Femur (tissue), 1 donor: ENCODE measurements around the gene ATG9A.
A peak's percentile ranks its signal among the peaks of the same experiment; 100 is the strongest.

Source experiments
- DNase-seq: peaks from one replicate; pipeline ENCODE4 v3.0.0-alpha.2; 2017

Gene ATG9A

GRCh38 chr2:219219784-219220532 lies 9.5 kb downstream of the ATG9A start:
- DNase-seq = no peak

DNA sequence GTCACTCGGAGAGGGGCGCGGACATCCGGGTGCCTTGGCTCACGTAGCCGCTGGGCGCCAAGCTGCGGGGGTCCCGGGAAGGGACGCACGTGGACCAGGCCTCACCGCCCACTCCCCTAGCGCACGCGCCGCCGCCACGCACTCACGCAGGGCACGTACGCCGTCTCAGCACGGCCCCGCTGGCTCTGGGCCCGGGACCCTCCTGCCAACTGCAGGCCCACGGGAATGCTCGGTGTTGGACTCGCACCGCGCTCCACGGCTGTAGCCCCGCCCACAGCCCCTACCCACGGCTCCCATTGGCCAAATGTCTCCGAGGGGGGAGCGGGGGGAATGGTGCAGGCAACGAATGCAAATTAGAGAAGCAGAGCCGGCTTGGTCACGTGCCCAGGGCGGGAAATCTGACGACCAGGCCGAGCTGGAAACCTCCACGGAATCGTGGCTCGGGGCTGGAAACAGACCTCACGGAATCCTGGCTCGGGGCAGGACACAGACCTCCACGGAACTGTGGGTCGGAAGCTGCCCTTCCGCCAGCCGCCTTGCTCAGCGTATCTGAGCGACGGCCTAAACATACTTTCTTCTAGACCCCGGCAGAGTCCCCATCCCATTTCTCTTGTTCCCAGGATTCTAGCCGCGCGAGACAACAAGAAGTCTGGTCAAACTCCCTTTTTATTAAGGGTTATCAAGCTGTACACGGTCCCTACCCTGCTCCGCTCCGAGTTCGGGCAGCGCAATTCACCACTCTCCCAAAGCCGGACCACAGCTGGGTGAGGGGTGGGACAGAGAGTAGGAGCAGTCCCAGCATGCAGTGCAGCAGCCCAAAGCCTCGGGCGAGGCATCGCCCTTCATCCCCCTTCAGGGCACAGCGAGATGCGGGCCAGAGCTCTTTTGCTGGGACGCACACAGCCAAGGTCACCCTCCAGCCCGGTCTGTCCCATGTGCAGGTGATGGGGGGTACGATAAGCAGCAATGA lies 10.4 kb downstream of the ATG9A start, which contains the start of gene ABCB6:
TSS of gene ABCB6 (minus strand) at position 227 of the 970 bp plus-strand sequence. CDS start 285 bp downstream, outside the sequence.
- peak; percentile 99 for DNase-seq

- DNase-seq = peak; percentile 90
Measured at GRCh38 chr2:219218217-219218731, 11.2 kb downstream of the ATG9A start.

DNA sequence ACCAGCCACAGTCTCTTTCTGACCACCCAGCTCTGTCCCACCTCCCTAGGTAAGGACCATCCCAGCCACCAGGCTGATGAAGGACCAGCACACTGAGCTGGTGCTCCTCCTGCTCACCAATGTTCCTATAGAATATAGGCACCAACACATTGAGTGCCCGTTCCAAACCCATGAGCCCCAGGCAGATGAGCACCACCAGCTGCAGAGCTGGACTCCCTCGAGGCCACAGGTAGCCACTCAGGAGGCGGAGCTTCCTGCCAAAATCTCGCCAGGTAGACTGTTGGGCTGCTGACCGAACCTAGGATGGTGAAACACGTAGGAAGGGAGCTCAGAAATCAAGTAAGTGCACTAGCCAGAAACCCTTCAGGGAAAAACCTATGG lies 12.9 kb downstream of the ATG9A start:
- no peak for DNase-seq

- no peak for DNase-seq
Measured at GRCh38 chr2:219215871-219216534, 13.4 kb downstream of the ATG9A start.

DNA sequence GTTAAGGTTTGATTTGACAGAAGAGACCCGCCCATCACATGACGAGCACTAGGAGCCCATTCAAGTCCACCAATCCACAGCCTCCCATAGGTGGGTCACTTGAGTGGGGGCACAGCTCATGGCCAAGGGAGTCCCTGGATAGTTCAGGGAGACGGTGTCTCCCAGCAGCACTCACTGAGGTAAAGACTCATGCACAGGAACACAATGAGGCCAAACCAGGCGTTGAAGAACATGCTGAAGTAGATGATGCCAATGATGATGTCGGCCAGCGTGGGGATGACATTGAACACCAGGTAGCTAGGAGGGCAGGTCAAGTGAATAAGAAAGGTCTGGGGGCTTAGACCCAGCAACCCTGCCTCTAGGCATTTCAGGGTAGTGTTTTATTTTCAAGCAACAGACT lies 14.7 kb downstream of the ATG9A start:
- no peak for DNase-seq

DNA sequence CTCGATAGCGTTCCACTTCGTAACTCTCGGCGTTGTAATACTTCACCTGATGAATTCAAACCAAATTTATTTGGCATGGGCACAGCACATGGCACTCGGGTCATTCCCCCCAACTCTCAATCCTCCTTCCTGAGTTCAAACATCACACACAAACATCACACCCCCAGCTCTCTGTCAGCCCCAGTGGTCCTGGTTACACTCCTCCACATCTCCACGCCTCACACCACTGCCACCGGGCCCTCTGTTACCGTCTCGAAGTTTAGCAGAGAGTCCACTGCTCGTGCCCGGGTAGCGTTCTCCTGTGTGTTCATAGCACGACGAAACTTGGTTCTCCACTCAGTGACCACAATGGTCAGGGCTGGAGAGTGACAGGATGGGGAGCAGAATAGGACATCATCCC lies 15.3 kb downstream of the ATG9A start:
- no peak for DNase-seq

DNA sequence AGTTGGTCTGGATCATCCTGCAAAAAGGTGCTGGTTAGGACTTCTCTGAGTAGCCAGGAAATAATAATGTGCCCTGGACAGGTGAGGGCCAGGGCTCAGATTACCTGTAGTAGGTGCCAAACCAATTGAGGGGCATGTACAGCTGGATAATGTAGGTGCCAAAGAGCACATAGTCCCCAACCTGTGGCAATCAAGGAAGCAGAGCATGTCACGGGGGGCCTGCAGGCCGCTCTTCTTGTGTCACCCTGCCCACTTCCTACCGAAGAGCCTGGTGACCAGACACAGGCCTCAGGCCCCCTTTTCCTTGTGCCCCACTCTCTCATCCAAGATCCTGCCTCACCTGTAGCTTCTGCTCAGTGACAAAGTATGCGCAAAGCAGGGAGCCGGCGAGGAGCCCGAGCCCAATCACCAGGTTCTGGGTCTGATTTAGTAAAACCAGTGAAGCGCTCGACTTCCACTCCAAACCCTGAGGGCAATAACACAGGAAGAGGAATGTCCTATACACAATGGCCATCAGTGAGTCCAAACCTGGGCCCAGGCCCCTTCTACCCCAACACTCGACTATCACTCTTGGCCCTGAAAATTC lies 15.9 kb downstream of the ATG9A start:
- no peak for DNase-seq

DNA sequence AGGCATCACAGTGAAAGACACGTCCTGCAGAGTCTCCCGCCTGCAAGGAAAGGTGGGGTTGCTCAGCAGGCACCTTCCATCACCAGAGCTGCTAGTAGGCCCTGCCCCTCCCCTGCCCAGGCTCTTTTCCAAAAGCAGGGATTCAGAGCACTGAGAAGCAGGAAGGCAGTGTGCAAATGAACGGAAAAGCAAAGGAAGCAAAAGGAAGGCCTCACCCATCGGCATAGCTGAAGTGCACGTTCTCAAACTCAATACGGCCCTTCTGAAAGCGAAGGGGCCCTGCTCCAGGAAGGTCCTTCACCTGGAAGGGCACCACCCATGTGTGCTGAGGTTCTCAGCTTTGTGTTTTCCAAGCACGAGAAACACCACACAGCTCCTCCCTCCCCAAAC lies 16.4 kb downstream of the ATG9A start:
- DNase-seq = no peak

GRCh38 chr2:219210886-219211362 lies 18.5 kb downstream of the ATG9A start:
- no peak for DNase-seq

DNA sequence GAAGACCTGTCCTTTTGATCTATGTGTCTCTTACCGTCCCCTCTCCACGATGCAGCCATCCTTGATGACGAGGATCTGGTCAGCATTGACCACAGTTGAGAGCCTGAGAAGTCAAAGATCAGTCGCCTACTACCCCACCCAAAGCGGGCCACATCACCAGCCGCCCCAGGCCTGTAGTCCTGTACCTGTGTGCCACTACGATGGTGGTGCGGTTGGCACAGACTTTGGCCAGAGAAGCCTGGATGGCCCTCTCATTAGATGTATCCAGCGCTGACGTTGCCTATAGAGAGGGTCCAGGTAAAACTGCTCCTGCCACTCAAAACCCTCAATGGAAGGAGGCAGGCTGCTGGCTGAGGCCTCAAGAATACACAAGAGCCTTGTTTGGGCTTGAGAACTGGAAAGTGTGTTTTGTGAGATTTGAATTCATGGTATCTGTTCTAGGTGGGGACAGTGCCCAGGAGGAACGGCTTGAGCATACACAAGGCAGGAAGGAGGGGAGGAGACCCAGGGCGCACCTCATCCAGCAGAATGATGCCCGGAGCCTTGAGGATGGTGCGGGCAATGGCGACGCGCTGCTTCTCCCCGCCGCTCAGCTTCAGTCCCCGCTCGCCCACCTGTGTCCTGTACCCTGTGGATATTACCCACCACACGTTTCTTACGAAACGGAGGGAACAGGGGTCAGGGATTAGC lies 19.1 kb downstream of the ATG9A start:
- peak; percentile 19 for DNase-seq

DNA sequence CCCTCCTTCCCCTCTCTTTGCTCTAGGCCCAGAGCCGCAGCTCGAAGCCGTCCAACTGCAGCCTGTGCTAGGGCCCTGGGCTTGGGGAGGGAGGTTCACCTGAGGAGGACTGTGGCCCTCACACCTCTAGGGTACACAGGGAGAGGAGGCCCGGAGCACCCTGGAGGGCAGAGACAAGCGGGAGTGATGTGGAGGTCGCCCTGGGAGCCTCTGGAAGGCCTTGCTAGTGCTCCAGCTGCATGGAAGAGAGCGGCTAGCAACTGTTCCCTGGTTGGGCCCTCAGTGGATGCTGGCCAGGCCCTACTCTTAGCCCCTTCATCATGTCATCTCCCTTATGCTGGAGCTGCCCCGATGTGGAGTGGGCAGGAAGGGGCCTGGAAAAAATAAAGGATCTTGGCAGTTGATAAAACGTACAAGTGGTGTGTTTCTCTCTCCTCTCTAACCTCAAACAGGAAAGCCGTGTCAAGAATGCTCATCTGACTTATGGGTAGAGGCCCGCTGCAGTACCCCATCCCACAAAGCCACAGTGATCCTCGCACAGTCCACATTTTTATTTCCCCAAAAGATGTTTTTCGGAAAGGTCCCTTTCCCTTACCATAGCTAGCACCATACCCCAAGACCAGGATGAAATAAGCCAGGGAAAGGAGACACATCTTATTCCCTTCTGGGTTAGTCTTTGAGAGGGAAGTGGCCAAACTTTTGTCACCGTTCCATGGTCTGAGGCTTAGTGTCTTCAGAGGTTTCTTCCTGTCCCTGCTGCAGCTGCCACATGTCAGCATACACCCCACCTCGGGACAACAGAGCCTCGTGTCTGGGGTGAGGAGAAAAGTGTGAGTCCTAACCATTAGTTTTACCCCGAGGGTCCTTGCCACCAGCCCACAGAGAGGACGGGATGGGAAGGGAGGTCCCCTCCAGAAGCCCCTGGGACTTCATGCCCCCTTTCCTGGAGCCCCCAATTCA lies 19.9 kb downstream of the ATG9A start:
- DNase-seq = peak; percentile 18

- DNase-seq = peak; percentile 22
Measured at GRCh38 chr2:219207884-219208740, 21.3 kb downstream of the ATG9A start.

DNA sequence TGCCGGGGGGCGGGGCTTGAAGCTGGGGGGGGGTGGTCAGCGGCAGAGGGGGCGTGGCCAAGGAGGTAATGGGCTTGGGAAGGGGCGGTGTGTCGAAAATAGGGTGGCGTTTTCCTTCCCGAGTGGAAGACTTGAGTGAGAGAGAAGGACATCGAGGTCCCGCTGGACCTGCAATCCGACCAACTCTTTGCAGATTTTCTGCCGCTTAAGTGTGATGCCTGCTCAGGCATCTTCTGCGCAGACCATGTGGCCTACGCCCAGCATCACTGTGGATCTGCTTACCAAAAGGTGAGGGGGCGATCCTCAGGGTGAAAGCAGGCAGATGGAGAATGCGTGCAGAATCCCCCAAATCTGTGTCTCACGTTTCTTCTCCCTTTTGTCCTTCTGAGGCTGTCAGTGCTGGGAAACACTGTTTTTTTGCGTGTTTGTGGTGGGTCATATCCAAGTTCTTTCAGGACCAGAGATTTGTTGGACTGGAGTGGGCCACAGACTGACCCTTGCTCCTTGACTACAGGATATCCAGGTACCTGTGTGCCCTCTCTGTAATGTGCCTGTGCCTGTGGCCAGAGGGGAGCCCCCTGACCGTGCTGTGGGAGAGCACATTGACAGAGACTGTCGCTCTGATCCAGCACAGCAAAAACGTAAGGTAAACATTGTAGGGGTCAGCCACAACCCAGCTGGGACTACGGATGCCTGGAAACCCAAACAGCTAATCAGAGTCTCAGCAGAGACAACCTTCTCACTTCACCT lies 22.1 kb downstream of the ATG9A start:
- no peak for DNase-seq

DNA sequence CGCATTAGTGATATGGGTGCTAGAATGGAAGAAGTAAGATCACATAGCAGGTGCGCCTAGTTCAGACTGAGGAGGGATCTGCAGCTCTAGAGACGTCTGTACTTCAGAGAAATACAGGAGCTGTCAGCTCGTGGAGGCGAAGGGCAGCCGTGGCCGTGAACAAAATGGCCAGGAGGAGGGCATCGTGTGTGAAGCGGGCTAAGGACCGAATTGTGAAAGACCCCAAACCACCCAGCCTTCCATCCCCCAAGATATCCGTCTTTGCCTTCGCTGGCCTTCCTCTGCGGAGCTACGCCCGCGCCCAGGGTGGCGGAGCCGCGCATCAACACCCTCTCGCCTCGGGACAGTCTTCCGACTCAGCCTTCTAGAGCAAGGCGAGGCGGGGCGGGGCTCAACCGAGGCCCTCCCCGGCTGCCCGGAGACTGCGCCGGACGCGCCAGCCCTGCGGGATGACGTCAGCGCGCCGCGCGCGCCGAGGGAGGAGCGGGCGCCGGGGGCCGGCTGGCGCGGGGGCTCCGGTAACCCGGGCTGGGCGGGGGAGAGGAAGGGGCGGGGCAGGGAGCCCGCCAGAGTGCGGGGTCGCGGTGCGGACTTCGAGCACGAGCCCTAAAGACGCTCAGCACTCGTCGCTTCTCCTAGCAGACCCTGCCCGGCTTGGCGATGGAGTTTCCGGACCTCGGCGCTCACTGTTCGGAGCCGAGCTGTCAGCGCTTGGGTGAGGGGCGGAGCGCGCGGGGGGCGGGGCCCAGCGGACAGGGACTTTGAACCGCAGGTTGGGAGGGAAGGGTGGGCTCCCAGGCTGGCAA lies 22.9 kb downstream of the ATG9A start, which contains the start of gene ZFAND2B:
TSS of gene ZFAND2B (plus strand) at position 455 of the 806 bp plus-strand sequence. CDS start at position 661, 206 bp downstream.
- DNase-seq = peak; percentile 96

DNA sequence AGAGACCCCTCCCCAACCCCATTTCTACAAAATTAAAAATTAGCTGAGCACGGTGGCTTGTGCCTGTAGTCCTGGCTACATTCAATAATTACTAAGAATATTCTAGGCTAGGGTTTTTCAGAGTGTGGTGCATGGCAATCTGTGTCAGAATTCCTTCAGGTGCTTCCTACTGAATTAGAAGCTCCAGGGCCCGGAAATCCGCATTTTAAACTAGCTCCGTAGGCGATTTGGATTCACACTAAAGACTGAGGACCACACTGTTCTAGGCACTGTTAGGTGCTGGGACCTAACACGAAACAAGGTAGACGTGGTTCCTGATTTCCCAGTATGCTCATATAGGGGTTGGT lies 23.5 kb downstream of the ATG9A start:
- DNase-seq = no peak

- DNase-seq = no peak
Measured at GRCh38 chr2:219205165-219205538, 24.3 kb downstream of the ATG9A start.
